Fibroblast of lung (primary cell): ENCODE measurements around the gene G6PC2. TPM values are rescaled to one million over a fixed set of nuclear protein-coding genes. Genes with fewer than 3 reads are reported as not detected.

Experiments used
- DNase-seq, 2 donors: peaks; one replicate each; pipeline versions ENCODE4 v3.0.0 to v3.0.0-alpha.2; 2010; ENCODE audit warnings: low read depth in 2 of 2
- H2AFZ ChIP-seq: 2 replicates; pipeline ENCODE4 v1.5.1; 2012; ENCODE audit warnings: low read length, control low read depth, inconsistent platforms
- H3K27ac ChIP-seq: 2 replicates; pipeline ENCODE4 v1.5.1; 2011; ENCODE audit warnings: low read length, control low read depth; ENCODE audit not compliant: insufficient read depth
- H3K27me3 ChIP-seq: 2 replicates; pipeline ENCODE4 v1.5.1; 2011; ENCODE audit warnings: mild to moderate bottlenecking, low read length; ENCODE audit not compliant: control insufficient read depth, insufficient read depth
- H3K36me3 ChIP-seq: 2 replicates; pipeline ENCODE4 v1.5.1; 2011; ENCODE audit warnings: low read length; ENCODE audit not compliant: control insufficient read depth, insufficient read depth
- H3K4me1 ChIP-seq: 2 replicates; pipeline ENCODE4 v1.5.1; 2011; ENCODE audit warnings: low read length; ENCODE audit not compliant: control insufficient read depth, insufficient read depth; ENCODE audit errors: extremely low read depth
- H3K4me2 ChIP-seq: 2 replicates; pipeline ENCODE4 v1.5.1; 2011; ENCODE audit warnings: low read length, control low read depth; ENCODE audit not compliant: insufficient read depth; ENCODE audit errors: extremely low read depth
- H3K4me3 ChIP-seq, 4 experiments: fragments of 200-600 bp in 1 of 4; sonication (generic) in 1 of 4; replicated peaks in 1 of 4; 2 replicates each; pipeline ENCODE4 v1.5.1; 2011 to 2016; ENCODE audit warnings: low read length in 4 of 4, low read depth in 3 of 4, mild to moderate bottlenecking in 3 of 4, control low read depth in 2 of 4, inconsistent platforms in 1 of 4, mixed read lengths in 1 of 4; ENCODE audit not compliant: insufficient read depth in 1 of 4; ENCODE audit errors: control extremely low read depth in 1 of 4
- H3K79me2 ChIP-seq: 2 replicates; pipeline ENCODE4 v1.5.1; 2012; ENCODE audit warnings: mild to moderate bottlenecking, low read length, inconsistent platforms; ENCODE audit not compliant: control insufficient read depth, insufficient read depth
- H3K9ac ChIP-seq: 2 replicates; pipeline ENCODE4 v1.5.1; 2011; ENCODE audit warnings: mild to moderate bottlenecking, low read length, control low read depth; ENCODE audit not compliant: insufficient read depth
- H3K9me3 ChIP-seq: 2 replicates; pipeline ENCODE4 v1.5.1; 2012; ENCODE audit warnings: low read depth, low read length; ENCODE audit not compliant: control insufficient read depth, insufficient read depth
- H4K20me1 ChIP-seq: 2 replicates; pipeline ENCODE4 v1.5.1; 2011; ENCODE audit warnings: low read length; ENCODE audit not compliant: control insufficient read depth, insufficient read depth; ENCODE audit errors: extremely low read depth
- EZH2 ChIP-seq: IDR thresholded peaks from 2 replicates; pipeline ENCODE4 v1.5.1; 2012; ENCODE audit warnings: low read length, control low read depth, mild to moderate bottlenecking; ENCODE audit errors: missing control alignments
- polyA plus RNA-seq, 2 donors: library from polyadenylated mRNA; depleted of rRNA in 1 of 2; stranded (reverse) in 1 of 2; unstranded in 1 of 2; fragments of >200 nt; gene quantifications; 2 replicates each; pipeline ENCODE4 v1.2.1, GENCODE V29; 2011 to 2012; ENCODE audit warnings: missing spikeins in 1 of 2
- total RNA-seq: library from RNA; depleted of rRNA; stranded (reverse); fragments of >200 nt; gene quantifications from 2 replicates; pipeline ENCODE4 v1.2.1, GENCODE V29; 2014
- TF ChIP-seq, protein P1 (sequence below), 2 donors: IDR thresholded peaks in 1 of 2; conservative IDR thresholded peaks in 1 of 2; 1 replicate in 1 of 2; 2 replicates in 1 of 2; pipeline ENCODE4 v1.5.1; 2011 to 2012; ENCODE audit warnings: low read length in 2 of 2, control low read depth in 1 of 2, inconsistent platforms in 1 of 2, low read depth in 1 of 2, mild to moderate bottlenecking in 1 of 2

Gene G6PC2
- total and polyA plus RNA-seq, 2 donors (not counting 1 experiment from before 2014, with no cell fraction given): not detected

DNA sequence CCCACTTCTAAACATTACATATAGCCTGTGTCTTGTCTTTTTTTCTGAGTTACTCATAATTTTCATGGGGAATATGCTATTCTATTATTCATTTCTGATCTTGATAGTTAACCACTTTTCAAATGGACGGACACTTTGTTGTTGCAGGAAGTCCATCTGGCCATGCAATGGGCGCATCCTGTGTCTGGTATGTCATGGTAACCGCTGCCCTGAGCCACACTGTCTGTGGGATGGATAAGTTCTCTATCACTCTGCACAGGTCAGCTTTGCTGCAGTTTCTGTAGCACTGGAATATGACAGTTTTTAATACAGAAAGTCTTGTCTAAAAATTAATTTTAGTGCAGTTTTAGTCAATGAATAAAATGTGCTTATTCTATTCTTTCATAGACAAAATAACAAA is 3.3 kb downstream of the G6PC2 start:
- H3K4me1 ChIP-seq: no peaks in the 10 kb centered on the region
- TF ChIP-seq EZH2: no peak
- TF ChIP-seq, protein P1, sequence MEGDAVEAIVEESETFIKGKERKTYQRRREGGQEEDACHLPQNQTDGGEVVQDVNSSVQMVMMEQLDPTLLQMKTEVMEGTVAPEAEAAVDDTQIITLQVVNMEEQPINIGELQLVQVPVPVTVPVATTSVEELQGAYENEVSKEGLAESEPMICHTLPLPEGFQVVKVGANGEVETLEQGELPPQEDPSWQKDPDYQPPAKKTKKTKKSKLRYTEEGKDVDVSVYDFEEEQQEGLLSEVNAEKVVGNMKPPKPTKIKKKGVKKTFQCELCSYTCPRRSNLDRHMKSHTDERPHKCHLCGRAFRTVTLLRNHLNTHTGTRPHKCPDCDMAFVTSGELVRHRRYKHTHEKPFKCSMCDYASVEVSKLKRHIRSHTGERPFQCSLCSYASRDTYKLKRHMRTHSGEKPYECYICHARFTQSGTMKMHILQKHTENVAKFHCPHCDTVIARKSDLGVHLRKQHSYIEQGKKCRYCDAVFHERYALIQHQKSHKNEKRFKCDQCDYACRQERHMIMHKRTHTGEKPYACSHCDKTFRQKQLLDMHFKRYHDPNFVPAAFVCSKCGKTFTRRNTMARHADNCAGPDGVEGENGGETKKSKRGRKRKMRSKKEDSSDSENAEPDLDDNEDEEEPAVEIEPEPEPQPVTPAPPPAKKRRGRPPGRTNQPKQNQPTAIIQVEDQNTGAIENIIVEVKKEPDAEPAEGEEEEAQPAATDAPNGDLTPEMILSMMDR (conservative IDR thresholded peaks at IDR 0.05 in 1 of 2, IDR thresholded peaks at IDR 0.05 in 1 of 2; ENCODE audit: low read depth in 1 of 2, low read length in 2 of 2): no peak
- no peaks in the 10 kb centered on the region for H3K9me3 ChIP-seq
- no peak overlapping the region for H3K9ac ChIP-seq
- H3K27ac ChIP-seq: no peak overlapping the region
- no peak for DNase-seq
- peaks cover 5% of the 10 kb centered on the region for H3K27me3 ChIP-seq
- no peaks in the 10 kb centered on the region for H3K36me3 ChIP-seq
- no peak overlapping the region for H3K4me3 ChIP-seq
- H3K79me2 ChIP-seq: no peaks in the 10 kb centered on the region
- H3K4me2 ChIP-seq: no peak overlapping the region
- no peak overlapping the region for H2AFZ ChIP-seq
- H4K20me1 ChIP-seq: no peaks in the 10 kb centered on the region

DNA sequence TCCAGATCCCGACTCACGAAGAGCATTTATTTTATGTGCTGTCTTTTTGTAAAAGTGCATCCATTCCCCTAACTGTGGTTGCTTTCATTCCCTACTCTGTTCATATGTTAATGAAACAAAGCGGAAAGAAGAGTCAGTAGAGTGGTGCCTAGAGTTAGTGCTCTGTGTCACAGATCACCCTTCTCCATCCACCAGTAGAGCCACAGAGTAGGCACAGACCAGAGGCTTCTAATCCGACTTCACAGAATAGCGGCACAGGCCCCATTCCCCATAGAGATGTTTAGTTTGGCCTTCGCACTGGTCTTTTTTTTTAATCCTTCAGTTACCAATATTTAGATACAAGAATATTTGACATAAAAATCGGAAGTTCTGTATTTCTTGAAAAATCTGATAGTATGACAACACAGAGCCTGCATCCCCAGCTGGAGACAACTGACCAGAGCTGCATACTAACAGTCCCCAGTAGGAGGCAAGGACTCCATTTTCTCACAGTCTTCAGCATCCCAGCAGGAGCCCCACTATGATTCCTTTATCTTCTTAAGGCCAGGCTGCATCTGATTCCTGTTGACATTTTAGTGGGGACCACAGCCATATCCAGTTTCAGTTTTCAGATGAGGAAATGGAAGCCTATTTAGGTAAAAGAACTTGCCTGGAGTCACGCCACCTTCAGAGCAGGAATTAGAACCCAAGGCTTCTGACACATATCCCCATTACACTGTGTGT is 7.0 kb downstream of the G6PC2 start:
- Histone ChIP-seq H3K4me2 (no peak overlapping the region), H3K4me1 (no peaks in the 10 kb centered on the region), H3K36me3 (no peaks in the 10 kb centered on the region), H2AFZ (no peak overlapping the region), H3K27ac (no peak overlapping the region), H4K20me1 (no peaks in the 10 kb centered on the region), H3K4me3 (no peak overlapping the region), H3K9ac (no peak overlapping the region), H3K27me3 (peaks cover 11% of the 10 kb centered on the region), H3K9me3 (no peaks in the 10 kb centered on the region), H3K79me2 (no peaks in the 10 kb centered on the region)
- DNase-seq: no peak
- TF ChIP-seq EZH2: no peak
- TF ChIP-seq, protein P1 (conservative IDR thresholded peaks at IDR 0.05 in 1 of 2, IDR thresholded peaks at IDR 0.05 in 1 of 2; ENCODE audit: low read depth in 1 of 2, low read length in 2 of 2): no peak

DNA sequence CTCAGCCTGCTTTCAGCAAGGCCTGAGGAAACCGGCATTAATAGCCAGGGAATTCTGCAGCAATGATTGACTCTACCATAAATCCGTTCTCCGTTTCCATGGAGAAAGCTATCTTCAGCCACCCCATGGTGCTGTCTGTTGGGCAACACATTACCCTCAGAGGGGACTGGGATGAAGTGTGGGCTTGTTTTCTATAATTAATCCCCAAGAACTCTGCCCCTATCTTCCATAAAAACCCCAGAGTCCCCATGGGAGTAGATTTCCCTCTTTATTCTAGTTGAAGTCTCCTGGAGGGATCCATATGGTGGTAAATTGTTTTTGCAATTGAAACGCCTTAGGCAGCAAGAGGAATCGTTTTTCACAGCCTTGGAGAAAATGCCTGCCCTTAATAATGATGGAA is 9.2 kb downstream of the G6PC2 start:
- Histone ChIP-seq H4K20me1 (no peaks in the 10 kb centered on the region), H3K27me3 (peaks cover 11% of the 10 kb centered on the region), H3K4me1 (no peaks in the 10 kb centered on the region), H3K27ac (no peak overlapping the region), H3K4me3 (no peak overlapping the region), H2AFZ (no peak overlapping the region), H3K36me3 (no peaks in the 10 kb centered on the region), H3K79me2 (no peaks in the 10 kb centered on the region), H3K9ac (no peak overlapping the region), H3K4me2 (no peak overlapping the region), H3K9me3 (no peaks in the 10 kb centered on the region)
- TF ChIP-seq EZH2: no peak
- TF ChIP-seq, protein P1 (conservative IDR thresholded peaks at IDR 0.05 in 1 of 2, IDR thresholded peaks at IDR 0.05 in 1 of 2; ENCODE audit: low read depth in 1 of 2, low read length in 2 of 2): no peak
- no peak for DNase-seq
